Skeletal muscle cell (primary cell): ENCODE results near the gene CMSS1.
"Not testable (repeated sequence)": the region's sequence is repeated elsewhere in the genome, so short reads cannot be mapped to it uniquely, and the experiment has no call there.

Experiments used
- DNase-seq: peaks from one replicate; pipeline ENCODE4 v3.0.0-alpha.2; 2010; ENCODE audit warnings: low read depth
- H3K4me3 ChIP-seq: 2 replicates; pipeline ENCODE4 v1.5.1; 2011; ENCODE audit warnings: low read depth, mild to moderate bottlenecking, control low read depth, low read length, moderate library complexity

The CMSS1 gene

DNA sequence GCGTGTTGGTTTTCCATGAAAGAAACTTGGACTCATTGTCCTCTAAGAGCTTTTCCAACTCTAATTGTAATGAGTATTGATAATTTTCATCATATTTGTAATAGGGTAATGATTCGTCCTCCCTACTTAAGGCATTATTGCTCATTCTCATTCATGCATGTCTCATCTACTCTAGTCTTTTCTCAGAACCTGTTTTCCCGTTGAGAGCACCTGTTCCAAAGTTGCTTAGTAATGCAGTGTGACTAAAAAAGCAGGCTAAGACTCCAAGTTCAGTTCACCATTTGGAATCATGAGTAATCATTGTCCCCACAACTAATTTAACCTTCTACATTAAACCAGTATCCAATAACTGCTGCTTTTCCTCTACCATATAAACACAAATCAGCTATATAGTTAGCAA is 212.7 kb downstream of the CMSS1 start:
- H3K4me3 ChIP-seq = no peak overlapping the region
- DNase-seq = no peak

DNA sequence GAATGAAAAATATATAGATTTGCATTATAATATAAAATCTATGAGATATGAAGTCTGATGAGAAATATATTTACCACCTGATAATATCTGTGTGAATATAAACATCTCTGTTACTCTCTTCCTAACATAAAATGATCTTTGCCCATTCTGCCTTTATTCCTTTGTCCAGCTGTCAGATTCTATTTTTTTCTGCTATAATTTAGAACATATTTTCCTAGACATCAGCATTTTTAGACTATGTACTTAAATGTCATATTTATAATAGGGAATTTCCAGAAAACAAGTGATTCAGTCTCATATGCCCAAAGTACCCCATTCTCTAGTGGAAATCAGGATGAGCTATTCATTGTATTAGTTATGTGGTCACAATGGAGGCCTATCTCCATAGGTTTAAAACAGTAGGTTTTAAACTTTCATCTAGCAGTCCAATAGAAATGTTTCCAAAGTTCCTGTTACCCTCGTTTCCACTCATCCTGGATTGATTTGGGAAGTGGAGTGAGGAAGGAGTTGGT is 213.3 kb downstream of the CMSS1 start:
- no peak overlapping the region for H3K4me3 ChIP-seq
- no peak for DNase-seq

DNA sequence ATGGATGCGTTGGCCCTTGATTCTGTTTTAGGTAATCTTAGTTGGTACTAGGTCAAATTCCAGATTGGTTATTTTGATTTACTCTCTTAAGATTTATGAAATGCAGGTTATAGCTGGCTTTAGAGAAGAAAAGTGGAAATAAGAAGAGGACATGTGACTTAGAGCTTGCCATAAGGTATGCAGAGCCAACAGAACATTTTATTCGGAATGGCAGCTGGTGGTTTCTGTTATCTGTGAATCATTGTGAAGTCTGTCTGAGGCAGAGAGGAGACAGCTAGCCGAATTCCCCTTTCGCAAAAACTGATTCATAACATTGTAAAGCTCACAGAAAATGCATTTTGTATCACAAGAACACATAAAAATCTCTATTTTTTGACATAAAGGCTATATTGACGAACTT is 214.6 kb downstream of the CMSS1 start:
- DNase-seq = peak; percentile 59
- no peak overlapping the region for H3K4me3 ChIP-seq

DNA sequence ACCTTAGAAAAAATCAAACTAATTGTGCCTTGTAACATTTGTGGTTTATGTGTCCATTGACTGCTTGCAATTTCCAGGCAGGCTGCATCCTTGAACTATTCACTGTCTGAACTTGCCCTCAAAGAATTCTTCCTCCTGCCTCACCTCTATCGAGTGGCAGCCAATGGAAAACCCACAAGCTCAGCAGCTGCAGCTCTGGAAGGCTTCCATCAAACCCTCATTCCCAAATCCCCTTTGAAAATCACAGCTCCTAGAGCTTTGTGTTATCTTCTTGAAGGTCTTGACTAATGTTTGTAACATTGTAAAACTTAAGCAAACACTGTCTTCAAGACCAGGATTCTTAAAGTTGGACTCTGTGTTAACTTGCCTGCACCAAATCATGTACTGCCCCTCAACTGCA is 215.5 kb downstream of the CMSS1 start:
- peak; percentile 68 for DNase-seq
- no peak overlapping the region for H3K4me3 ChIP-seq

DNA sequence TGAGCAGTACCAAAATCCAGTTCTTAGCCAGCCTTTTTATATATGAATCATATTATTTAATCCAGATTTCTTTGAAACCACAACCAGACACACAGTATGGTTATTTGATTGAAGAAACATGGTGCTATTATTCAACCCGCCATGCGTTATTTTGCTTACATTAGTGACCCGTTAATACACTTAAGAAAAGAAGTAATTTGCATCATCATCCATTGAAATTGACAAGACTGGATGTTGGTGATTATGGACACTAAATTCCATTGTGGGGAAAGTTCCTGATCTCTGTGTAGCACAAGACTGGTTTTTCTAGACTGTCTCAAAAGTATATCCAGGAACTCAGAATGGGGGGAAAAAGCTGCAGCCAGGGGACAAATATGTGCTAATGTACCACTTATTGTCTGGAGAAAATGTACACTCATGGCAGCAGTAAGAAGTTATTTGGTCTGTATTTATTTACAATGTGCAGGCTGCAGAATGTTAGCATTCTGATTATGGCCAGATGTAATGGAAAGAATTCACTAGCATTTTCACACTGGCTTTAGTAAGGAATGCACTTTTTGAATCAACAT is 216.3 kb downstream of the CMSS1 start:
- no peak overlapping the region for H3K4me3 ChIP-seq
- no peak for DNase-seq

DNA sequence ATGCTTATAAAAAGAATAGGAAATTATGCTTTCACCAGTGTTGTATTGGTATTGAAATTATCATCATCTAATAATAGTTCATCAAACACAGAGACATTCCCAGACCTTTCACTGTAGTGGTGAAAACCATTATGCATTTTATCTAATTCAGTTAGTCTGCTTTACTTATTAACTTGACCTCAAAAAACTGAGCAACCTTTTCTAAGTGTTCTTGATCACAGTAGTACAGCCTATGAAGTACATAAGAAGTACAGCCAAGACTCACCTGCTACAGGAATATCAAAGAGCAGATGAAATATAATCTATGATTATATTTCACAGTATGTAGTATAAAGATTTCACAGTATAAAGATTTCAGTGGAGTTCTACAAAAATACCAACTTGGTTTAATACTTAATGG is 221.4 kb downstream of the CMSS1 start:
- no peak overlapping the region for H3K4me3 ChIP-seq
- DNase-seq = no peak

DNA sequence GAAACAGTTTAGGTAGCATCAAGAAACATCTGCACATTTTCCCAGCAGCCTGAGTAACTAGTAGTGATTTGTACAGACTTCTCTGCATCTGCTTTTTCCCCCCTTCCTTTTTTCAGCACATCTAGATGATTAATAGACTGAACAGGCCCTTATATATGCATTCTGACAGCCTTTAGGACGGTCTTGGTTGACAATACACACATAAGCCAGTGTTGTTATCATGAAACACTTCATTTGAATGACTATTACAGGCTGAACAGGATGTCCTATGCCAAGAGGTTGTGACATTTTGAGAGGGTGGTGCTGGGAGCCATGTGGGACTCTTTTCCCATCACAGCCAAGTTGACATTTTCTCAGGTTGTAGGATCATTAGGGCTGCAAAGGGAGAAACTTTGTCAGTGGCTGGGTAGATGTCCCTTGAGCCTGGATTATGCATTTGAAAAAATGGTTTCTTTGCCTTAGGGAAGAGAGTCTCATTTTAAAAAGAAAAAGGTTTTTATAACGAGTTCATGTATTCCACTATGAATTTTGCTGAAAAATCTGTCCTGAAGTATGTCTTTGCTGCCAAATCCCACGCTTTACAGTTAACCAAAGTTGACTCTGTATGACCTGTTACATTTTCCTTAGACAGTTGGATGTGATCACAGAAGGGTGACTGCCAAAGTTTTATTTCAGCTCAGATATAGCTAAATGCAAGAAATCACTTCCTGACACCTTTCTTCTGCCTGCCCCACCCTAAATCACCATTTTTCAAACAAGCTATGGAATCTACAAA is 223.0 kb downstream of the CMSS1 start:
- DNase-seq = peak; percentile 71
- H3K4me3 ChIP-seq = no peak overlapping the region

DNA sequence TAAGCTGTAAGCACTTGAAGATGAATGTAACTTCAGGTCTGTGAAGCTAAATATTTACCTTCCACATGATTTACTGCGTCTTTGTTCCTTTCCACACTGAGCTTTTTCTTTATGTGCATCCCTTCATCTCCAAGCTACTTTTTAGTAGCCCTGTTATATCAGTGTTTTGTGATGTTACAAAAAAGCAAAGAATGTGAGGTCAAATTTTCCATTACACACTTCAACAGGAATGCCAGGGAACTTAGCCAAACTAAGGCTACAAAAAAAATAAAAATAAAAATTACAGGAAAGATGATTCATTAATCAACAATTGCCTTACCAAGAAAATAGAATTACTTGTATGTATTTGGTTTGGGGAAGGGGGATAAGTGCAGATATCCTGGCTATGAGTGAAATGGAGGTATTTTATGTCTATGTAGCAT is 223.7 kb downstream of the CMSS1 start:
- no peak overlapping the region for H3K4me3 ChIP-seq
- peak; percentile 73 for DNase-seq

DNA sequence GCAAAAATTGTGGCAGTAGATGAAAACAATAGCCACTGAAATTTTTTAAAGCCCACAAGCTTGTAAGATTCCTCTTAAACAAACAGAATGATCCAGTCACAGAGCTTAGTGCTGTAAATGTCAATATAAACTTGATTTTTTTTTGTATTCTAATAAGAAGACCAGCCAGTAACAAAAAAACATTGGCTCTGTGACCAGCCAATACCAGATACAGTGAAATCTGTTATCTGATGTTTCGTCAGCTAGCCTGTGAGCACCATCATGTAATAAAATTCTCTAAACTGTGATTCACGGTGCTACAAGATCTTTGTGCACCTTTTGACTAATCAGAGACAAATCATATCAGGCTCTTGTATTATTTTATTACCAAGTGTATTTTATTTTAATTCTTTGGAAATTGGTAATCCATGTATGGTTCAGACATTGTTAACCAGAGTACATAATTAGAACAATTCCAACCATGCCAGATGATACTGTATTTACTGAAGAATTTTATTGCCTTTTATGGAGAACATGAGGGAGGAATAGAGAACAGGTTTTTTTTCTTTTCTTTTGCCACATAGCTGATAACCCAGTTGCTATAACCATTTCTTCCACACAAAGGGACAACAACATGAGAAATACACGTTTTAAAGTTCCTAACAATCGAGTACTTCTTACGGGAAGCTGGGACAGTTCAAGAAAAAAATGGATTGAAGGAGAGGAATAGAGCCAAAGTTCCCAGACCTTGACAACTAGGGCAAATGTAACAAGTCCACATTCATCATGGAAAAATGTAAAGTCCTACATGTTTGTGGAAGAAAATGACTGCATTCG is 224.7 kb downstream of the CMSS1 start:
- H3K4me3 ChIP-seq = no peak overlapping the region
- DNase-seq = peak; percentile 78

DNA sequence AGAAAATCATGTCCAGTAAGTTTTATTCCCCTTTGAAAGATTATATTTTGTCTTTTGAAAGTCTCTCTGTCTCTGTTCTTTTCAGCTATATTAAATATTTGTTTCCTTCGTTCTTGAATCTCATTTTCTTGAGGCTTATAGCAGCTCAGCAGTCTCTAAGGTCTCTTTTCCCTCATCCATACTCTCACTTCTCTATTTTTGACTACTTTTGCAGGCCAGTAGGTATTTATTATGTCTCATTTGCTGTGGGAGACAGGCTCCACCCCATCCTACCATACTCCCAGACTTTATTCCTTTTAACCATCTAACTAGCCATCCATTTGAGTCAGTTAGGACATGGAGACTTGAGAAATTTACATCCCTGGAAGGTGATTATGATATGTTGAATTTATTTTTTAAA is 225.6 kb downstream of the CMSS1 start:
- H3K4me3 ChIP-seq = no peak overlapping the region
- no peak for DNase-seq

DNA sequence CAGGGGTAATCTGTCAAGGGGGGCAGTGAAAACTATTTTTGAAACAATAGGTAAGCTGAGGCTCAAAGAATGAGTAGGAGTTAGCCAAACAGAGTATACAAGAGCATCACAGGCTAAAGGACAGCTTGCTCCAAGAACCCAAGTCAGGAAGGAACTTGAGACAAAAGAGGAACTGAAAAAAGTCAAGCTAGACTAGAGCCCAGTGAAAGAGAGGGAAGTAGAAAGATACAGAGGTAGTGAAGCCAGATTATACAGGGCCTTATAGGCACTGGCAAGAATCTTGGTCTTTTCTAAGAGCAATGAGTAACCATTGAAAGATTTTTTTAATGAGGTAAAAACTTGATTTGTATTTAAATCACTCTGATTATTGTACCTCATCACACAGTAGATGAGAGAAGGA is 226.7 kb downstream of the CMSS1 start:
- no peak for DNase-seq
- no peak overlapping the region for H3K4me3 ChIP-seq

DNA sequence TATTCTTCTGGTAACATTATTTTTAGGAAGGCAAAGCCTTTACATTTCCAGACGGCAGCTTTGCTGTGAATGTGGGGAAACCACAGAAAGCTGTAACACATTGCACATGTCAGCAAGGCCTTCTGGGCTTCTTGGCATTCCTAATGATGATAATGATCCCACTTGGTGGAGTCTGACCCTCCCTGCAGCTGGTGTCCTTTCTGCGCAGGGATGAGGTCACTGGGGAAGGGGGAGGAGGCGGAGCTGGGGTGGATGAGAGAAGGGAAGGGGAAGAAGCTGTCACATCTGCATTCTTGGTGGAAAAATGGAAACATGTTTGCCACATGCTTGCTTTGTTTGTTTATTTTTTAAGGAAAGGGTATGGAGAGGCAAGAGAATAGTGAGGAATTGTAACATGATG is 228.0 kb downstream of the CMSS1 start:
- no peak overlapping the region for H3K4me3 ChIP-seq
- peak; percentile 98 for DNase-seq

DNA sequence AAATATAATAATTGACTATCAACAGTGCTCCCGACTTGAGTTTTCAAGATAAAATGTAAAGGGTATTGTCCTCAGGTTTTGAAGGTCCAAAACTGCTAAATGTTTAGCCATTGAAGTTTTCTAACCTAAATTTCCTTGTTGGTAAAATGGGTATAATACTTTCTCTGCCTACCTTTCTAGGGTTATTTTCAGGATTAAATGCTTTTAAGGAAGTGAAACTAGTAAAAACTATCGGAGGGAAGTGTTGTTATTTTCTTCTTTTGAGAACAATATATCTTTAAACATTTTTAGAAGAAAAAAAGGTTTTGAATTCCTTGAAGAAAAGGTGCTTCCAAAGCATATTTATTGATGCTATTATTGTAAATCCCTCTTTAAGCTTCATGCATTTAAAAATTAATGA is 229.3 kb downstream of the CMSS1 start:
- no peak overlapping the region for H3K4me3 ChIP-seq
- DNase-seq = no peak

DNA sequence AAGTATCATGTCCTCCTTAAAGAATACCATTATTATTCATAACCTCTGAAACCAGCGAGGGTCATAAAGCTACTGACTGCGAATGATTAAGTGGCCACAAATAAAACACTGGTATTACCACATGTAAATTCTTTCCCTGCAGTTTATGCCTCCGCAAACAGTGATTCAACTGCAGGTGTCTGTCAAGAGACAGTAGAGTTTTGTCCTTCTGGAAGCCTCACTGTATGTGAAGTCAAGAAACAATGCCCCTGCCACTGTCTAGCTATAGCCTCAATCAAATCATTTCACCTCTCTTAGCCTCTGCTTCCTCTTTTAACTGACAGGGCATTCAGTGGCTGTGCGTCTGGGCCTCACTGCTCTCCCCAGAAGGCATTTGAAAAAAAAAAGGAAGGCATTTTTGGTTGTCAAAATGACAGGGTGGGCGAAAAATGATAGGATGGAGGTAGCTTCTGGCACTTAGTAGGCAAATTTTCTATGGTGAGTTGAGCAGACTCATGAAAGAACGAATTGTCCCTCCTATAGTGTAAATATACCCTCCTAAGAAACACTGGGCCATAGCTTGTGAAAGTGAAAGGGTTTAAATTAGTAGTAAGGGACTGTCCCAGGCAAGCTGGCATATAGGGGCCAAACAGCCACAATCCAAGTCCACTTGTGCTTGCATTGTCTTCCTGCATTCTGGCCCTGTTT is 229.9 kb downstream of the CMSS1 start:
- peak; percentile 87 for DNase-seq
- no peak overlapping the region for H3K4me3 ChIP-seq

DNA sequence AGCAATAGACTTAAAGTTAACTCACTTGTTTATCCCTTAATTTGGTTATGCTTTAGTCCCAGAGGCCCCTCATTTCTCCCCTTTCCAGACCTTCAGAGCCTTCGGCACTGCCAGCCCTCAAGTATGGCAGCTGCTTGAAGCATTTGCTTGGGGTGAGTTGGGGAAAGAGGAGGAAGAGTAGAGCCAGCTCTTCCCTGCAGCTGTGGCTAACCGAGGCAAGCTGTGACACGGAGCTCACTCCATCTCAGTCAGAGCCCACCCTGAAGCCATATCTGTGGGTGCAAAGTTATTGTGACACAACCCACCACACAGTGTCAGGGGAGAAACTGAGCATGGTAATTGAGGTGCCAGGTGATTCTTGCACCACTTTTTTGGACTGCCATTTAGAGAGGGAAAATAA is 230.6 kb downstream of the CMSS1 start:
- DNase-seq = no peak
- no peak overlapping the region for H3K4me3 ChIP-seq

DNA sequence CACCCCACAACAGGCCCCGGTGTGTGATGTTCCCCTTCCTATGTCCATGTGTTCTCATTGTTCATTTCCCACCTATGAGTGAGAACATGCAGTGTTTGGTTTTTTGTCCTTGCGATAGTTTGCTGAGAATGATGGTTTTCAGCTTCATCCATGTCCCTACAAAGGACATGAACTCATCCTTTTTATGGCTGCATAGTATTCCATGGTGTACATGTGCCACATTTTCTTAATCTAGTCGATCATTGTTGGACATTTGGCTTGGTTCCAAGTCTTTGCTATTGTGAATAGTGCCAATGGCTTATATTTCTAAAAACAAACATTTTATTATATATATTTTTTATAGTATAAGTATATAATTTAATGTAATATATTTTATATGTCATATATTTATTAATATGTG is 233.9 kb downstream of the CMSS1 start:
- not testable (repeated sequence) for H3K4me3 ChIP-seq, DNase-seq

DNA sequence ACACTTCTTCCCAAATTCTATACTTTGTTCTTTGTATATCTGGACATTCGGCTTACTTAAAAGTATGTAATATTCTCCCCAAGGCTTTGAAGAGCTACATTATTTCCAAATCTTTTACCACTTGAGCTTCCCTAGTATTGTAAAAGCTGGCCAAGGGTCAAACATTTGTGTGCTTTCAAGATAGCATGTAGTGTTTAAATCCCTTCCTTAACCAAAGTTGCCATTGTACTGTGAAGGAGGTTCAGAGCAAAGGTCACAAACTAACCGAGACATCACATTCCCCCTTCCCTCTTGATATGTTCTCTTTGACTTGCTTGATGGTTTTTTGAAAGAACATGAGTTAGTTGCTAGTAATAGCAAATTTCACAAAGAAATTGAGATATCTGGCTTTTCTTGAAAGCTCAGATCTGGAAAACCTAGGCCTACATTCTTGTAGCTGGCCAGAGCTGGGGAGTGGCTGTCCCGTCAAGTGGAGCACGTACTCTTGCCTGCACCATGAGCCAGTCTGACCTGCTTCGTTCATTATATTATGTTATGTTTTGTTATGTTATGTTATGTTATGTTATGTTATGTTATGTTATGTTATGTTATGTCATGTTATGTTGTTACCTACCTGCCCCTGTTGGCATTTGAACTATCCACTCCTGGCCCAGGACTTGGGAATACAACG is 236.4 kb downstream of the CMSS1 start:
- H3K4me3 ChIP-seq = no peak overlapping the region
- no peak for DNase-seq

DNA sequence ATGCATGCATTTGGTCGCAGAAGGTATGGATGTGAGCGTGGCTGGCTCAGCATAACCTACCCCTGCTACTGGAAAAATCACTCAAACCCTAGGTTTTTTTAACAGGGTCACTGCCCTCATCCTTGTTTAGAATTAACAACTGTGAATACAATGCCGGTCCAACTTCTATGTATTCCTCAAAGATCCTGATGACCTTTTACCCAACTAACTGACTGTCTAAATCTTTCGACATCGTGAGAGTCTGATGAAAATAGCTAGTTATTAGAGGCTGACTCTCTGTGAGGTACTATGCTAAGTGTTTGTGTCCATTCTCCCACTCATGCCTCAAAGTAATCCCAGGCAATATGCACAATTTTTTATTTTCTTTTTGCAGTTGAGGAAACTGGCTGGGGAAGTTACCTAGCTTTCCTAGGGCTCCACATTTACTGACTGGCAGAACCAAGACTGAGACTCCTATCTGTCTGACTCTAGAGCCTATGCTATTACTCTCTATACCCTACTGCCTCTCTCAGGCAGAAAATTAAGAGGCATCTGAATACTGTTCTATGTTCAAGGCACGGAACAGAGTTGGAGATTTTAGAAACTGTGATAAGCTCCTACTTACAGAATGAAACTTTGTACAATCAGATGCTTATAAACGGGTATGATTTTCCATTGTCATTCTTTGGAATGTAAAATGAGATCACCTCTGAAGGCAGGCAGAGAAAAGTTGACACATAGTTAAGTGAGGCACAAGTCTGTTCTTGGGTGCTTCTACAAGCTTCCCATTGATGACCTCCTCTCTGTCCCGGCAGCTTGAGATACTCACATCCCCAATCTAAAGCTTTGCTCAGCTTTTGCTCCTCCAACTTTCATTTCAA is 240.3 kb downstream of the CMSS1 start:
- no peak overlapping the region for H3K4me3 ChIP-seq
- DNase-seq = no peak
